ENCODE results near the gene CCNK.

Gene CCNK

DNA sequence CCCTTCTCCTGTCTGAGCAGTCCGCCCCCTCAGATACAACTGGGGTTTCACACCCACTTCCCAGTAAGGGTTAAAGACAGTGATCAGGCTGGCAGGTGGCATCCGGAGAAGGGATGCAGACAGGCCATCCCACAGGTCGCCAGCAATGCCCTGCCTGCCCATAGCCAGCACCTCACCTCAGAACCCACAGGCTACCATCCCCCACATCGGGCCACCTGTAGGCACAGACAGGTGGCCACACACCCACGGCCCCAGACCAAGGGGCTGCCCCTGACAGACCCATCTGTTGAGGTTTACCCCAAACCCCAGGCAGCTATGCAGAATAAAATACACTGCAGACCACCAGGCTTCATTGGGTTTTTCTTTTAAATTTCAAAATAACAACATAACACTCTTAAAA is 57.5 kb downstream of the CCNK start:
- no peak for DNase-seq

DNA sequence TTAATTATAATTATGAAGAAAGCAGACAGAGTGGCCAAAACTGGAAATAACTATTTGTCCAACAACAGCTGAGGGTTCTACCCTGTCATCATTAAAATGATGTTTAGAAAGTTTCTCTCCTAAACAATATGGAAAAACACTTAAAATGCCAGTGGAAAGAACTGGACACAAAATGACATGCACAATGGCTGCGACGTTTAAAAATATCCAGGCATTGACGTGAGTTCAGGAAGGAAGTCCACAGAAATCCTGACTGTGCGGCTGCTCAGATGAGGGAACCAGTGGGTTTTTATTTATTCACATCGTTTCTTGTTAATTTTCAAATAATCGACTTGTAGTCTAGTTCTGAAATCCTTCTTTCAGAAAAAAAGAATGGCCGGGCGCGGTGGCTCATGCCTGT is 58.3 kb downstream of the CCNK start:
- DNase-seq = no peak

DNA sequence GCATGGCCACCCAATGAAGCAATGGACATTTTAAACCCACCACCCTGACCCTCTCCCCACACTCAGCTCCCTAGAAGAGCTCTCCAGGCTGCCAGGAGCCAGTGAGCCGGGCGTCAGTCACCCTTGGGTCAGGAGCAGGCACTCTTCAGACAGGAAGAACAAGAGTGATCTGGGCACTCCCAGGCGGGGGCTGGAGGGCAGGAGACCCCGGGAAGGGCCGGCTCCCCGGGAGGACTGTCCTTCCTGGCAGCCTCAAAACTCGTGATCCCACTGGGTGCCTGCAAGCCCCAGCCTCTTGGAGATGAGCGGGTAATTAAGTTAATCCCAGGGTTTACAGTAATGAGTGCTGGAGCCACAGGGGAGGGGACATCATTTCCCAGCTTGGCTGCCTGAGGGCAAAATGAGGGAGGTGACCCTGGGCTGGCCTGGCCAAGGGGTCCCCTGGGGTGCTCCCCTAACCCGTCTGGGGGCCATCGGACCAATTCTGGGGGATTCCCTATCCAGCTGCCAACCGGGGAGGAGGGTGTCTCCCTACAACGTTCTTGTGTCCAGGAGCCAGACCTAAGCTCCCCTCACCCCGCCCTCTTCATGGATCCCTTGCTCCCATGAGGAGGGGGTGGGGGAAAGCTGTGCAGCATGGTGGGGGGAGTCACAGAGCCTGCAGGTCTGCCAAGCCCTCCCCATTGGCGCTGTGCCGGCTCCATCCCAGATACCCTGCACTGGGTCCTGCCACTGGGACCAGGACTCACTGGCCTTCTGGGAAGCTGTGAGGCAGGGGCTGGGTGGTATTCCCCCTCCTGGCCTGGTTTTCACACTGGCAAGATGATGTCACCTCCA is 59.2 kb downstream of the CCNK start:
- no peak for DNase-seq

GRCh38 chr14:99541211-99541610 is 60.0 kb downstream of the CCNK start:
- no peak for DNase-seq

DNA sequence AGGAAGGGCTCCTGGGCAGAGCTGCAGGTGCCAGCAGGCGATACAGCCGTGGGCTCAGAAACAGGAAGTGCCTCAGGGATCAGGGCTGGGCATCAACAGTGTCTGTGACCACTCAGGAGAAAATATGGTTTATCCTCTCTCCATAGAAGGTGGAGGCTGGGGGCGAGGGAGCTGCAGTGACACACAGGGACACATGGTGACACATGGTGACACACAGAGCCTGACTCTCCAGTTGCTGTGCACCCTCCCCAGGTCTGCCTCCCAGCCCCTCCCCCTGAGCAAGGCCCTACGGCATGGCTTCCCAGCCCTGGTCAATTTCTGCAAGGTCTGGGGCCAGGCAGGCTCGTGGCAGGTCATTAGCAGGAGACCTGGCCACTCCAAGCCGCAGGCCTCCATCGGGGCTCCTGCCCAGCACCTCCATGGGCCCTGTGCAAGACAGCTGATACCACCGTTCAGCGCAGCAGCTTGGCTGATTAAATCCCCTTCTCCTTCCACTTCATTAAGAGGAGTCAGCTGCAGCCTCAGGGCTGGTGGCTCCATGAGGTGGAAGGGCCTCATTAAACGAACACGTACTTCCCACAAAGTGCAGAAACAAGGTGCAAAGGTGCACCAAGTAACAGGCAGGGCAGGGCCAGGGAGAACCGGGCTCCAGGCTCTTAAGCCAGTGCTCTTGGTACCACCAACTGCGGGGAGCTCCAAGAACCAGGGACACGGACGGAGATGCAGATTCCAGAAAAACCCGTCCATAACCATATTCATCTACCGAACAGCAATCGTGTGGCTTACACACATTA is 60.7 kb downstream of the CCNK start:
- no peak for DNase-seq

GRCh38 chr14:99542566-99542965 is 61.4 kb downstream of the CCNK start:
- no peak for DNase-seq

GRCh38 chr14:99543370-99543769 is 62.2 kb downstream of the CCNK start:
- no peak for DNase-seq

GRCh38 chr14:99543985-99544384 is 62.8 kb downstream of the CCNK start:
- no peak for DNase-seq

DNA sequence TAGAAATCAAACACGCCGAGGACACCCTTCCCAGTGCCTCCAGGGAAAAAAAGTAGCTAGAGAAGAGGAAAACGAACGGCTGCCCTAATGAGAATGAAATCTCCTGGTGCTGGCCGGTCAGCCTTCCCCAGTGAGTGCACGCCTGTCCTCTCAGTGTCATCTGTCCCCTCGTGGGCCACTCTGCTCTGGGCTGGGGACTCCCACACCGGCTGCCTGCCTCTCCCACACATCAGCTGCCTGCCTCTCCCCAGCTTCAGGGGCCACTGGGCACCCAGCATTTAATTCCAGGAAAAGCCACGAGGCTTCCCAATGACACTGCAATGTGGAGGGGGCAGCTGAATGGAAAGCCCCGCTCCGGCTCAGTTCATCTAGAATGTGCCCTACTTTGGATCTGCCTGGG is 63.8 kb downstream of the CCNK start:
- no peak for DNase-seq

DNA sequence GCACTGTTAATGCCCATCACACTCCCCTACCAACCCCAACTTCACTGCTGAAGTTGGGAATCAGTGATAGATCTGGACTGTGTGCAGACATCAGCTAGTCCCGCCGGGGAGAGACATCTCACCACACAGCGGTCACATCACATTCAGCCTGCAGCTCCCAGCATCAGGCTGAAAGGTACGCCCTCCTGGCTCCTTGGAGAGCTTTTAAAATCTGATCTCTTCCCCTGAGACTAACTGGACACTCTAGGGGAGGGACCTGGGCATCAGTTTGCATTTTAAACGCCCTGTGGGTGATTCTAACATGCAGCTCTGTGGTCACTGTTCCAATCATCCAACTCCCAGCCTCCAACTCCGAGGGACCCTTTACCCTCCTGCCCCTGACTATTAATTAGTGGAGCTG is 64.4 kb downstream of the CCNK start:
- no peak for DNase-seq

DNA sequence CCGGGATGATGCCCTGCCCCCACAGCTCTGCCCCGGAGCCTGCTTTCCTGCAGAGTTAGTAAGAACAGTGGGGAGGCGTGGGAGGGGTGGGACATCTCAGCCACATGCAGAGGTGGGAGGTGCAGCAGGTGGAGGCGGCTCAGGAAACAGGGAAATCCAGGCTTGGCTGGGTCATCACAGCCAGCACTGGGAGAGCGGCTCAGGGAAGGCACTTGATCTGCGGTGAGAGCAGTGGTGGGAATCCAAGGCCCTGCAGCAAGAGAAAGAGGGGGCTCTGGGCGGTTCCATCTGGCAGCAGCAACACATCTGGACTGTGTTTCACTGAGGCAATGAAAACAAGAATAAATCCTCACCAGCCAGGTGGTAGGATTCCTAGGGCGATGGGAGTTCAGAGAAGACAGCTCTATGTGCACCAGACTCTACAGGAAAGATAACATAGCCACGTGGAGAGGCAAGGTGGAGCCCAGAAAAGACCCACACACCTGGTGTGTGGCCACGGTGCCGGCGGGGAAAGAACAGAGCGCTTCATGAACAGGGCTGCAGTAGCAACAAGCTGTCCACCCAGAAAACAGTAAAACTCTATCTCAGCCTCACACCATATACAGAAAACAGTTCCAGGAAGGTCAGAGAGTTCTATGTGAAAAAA is 65.1 kb downstream of the CCNK start:
- DNase-seq = no peak

GRCh38 chr14:99548255-99548654 is 67.0 kb downstream of the CCNK start:
- DNase-seq = no peak

- no peak for DNase-seq
Measured at GRCh38 chr14:99548871-99549515, 67.8 kb downstream of the CCNK start.

- DNase-seq = no peak
Measured at GRCh38 chr14:99549684-99550083, 68.5 kb downstream of the CCNK start.

DNA sequence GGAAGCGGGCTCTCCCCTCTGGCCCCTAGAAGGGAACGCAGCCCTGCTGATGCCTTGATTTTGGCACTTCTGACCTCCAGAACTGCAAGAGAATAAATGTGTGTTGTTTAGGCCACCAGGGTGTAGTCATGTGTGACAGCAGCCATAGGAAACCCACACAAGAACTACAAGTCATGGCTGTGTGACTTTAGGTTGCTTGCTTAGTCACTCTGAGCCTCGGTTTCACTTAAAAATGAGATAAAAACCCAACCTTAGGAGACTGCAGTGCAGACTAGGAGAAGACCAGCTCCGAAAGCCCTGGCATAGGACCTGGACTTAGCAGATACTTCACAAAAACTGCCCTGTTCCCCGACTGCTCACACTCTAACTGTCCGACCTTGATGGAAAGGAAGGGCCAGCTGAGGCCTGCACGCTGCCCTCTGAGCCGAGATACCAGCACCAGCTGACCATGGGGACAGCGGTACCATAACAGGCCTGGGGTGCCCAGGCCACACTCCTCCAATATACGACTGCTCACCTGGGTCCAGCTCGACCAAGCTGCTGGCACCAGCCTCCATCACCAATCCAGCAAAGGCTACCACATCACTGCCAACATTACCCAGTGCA is 69.3 kb downstream of the CCNK start:
- DNase-seq = no peak

DNA sequence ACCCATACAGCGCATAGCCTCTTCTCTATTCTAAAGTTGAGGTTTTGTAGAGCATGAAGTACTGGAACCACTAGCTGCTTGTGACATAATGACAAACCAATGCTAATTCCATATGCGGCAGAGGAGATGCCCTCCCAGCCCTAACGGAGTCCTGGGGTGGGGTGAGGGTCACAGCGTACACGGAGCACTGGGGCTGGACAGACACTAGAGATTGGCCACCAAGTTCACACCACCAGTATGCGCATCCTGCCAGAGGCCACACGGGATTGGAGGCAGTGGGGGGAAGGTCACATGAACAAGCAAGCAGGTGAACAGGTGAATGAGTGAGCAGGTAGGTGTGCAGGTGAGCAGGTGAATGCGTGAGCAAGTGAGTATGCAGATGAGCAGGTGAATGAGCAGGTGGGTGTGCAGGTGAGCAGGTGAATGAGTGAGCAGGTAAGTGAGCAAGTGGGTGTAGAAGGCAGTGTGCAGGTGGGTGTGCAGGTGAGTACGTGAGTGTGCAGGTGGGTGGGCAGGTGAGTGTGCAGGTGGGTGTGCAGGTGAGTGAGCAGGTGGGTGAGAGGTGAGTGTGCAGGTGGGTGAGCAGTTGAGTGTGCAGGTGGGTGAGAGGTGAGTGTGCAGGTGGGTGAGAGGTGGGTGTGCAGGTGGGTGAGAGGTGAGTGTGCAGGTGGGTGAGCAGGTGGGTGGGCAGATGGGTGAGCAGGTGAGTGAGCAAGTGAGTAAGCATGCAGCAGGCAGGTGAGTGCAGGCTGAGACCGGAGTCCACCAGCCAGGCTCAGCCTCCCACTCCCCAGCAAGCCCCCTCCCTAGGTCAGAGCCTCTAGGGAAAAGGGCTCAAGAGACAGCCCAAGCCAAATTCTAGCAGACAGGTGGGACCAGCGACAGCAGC is 70.1 kb downstream of the CCNK start:
- DNase-seq = no peak

- DNase-seq = no peak
Measured at GRCh38 chr14:99552021-99552553, 70.9 kb downstream of the CCNK start.

DNA sequence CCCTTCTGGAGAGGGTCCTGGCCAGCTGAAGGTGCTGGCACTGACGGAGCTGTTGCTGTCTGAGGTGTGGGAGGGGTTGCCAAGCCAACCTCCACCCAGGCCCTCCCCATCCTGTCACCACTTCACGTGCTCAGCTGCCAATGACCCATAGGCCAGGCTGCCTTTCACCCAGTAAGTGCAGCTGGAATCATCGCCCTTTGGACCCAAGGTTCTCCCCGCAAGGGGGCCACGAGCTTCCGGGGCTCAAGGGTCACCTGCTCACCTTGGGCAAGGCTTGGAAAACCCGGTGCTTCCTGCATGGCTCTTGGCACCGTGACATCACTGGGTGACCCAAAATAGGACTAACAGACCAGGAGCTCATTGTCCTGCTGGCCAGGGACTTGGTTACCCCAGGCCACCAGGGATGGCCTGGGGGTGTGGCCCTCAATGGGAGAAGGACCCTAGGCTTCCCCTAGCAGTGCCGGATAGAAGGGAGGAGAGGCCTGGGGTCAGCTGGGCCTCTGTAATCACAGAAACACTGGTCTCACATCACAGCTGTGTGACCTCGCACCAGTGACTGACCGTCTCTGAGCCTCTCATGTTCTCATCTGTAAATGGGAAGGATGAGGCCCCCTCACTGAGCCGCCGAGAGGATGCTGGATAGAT is 71.5 kb downstream of the CCNK start:
- DNase-seq = no peak

- DNase-seq = no peak
Measured at GRCh38 chr14:99554184-99554583, 73.0 kb downstream of the CCNK start.

DNA sequence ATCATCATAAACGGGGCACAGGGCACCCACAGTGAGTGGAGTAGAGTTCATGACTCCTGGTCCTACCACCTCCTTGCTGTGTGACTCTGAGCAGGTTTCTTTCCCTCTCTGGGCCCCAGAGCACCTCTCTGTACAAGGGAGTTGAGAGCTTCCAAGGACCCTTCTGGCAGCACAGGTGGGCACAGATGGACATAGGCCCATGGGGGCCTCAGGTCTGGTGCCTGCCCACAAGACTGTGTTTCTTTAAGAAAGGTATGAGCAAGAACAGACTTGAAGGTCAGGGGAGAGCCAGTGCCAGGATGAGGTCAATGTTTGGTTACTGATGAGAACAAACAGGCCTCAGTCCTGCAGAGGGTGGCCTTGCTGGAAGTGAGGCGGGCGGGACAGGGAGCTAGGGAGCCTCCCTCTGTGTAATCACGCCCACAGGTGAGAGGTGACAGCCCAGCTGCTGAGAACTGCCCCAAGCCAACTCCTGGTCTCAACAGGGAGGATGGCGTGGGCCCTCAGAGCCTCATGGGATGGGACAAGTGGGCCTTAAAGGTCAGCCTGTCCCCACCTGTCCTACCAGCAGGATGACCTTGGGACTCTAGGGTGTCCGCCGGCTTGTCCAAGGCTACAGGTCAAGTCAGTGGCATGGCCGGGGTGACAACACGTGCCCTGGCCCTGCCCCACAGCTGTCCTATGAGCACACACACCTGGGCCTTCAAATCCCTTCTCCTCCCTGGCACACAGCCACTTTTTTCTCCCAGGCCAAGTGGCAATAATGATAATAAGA is 73.7 kb downstream of the CCNK start:
- DNase-seq = no peak
